Subcutaneous abdominal adipose tissue (tissue), 5 donors: ENCODE results near the gene RHOT1.
"Not testable (repeated sequence)": the region's sequence is repeated elsewhere in the genome, so short reads cannot be mapped to it uniquely, and the experiment has no call there.

Source experiments
- H3K27ac ChIP-seq: one replicate; pipeline ENCODE4 v1.7.0; 2013; ENCODE audit warnings: low read depth, mild to moderate bottlenecking, inconsistent platforms, low read length, moderate library complexity
- H3K27me3 ChIP-seq, 5 donors: one replicate each; pipeline ENCODE4 v1.7.0; 2013; ENCODE audit warnings: low read length in 5 of 5, inconsistent platforms in 1 of 5; ENCODE audit not compliant: control insufficient read depth in 5 of 5, insufficient read depth in 4 of 5
- H3K36me3 ChIP-seq, 5 donors: one replicate each; pipeline ENCODE4 v1.7.0; 2013; ENCODE audit warnings: low read length in 5 of 5; ENCODE audit not compliant: control insufficient read depth in 5 of 5, insufficient read depth in 5 of 5
- H3K4me1 ChIP-seq, 5 donors: one replicate each; pipeline ENCODE4 v1.7.0; 2013; ENCODE audit warnings: low read length in 5 of 5, mild to moderate bottlenecking in 3 of 5, moderate library complexity in 1 of 5; ENCODE audit not compliant: control insufficient read depth in 5 of 5, insufficient read depth in 5 of 5
- H3K4me3 ChIP-seq, 5 donors: one replicate each; pipeline ENCODE4 v1.7.0; 2013; ENCODE audit warnings: low read length in 5 of 5, low read depth in 1 of 5
- H3K9ac ChIP-seq, 5 donors: one replicate each; pipeline ENCODE4 v1.7.0; 2013; ENCODE audit warnings: low read length in 5 of 5, mild to moderate bottlenecking in 4 of 5, moderate library complexity in 3 of 5
- H3K9me3 ChIP-seq, 5 donors: one replicate each; pipeline ENCODE4 v1.7.0; 2013; ENCODE audit warnings: low read length in 5 of 5; ENCODE audit not compliant: control insufficient read depth in 5 of 5
- donor health status: healthy.
- donor health status: healthy.
- donor health status: healthy.
- donor health status: healthy.
- donor health status: healthy.

RHOT1 gene

DNA sequence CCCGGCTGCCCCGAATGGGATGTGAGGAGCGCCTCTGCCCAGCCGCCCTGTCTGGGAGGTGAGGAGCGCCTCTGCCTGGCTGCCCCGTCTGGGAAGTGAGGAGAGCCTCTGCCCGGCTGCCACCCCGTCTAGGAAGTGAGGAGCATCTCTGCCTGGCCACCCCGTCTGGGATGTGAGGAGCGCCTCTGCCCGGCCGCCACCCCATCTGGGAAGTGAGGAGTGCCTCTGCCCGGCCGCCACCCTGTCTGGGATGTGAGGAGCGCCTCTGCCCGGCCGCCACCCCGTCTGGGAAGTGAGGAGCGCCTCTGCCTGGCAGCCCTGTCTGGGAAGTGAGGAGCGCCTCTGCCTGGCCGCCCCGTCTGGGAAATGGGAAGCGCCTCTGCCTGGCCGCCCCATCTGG is 36.4 kb downstream of the RHOT1 start:
- H3K36me3 ChIP-seq: peaks cover 34 to 59% (median 53%) of the 10 kb centered on the region in 5 donors
- H3K4me1 ChIP-seq: not testable (repeated sequence)

DNA sequence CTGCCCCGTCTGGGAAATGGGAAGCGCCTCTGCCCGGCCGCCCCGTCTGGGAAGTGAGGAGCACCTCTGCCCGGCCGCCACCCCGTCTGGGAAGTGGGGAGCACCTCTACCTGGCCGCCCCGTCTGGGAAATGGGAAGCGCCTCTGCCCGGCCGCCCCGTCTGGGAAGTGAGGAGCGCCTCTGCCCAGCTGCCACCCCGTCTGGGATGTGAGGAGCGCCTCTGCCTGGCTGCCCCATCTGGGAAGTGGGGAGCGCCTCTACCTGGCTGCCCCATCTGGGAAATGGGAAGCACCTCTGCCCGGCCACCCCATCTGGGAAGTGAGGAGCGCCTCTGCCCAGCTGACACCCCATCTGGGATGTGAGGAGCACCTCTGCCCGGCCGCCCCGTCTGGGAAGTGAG is 36.8 kb downstream of the RHOT1 start:
- peaks cover 30 to 59% (median 53%) of the 10 kb centered on the region in 5 donors for H3K36me3 ChIP-seq
- not testable (repeated sequence) for H3K27ac ChIP-seq, H3K27me3 ChIP-seq, H3K9me3 ChIP-seq, H3K4me3 ChIP-seq, H3K4me1 ChIP-seq, H3K9ac ChIP-seq

More for the DNA sequence above, 36.4 kb downstream of the RHOT1 start:
- H3K9me3 ChIP-seq, H3K9ac ChIP-seq, H3K4me3 ChIP-seq, H3K27ac ChIP-seq, H3K27me3 ChIP-seq: not testable (repeated sequence)

DNA sequence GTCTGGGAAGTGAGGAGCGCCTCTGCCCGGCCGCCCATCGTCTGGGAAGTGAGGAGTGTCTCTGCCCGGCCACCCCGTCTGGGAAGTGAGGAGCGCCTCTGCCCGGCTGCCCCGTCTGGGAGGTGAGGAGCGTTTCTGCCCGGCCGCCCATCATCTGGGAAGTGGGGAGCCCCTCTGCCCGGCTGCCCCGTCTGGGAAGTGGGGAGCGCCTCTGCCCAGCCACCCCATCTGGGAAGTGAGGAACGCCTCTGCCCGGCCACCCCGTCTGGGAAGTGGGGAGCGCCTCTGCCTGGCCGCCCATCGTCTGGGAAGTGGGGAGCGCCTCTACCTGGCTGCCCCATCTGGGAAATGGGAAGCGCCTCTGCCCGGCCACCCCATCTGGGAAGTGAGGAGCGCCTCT is 37.2 kb downstream of the RHOT1 start:
- not testable (repeated sequence) for H3K9ac ChIP-seq, H3K4me1 ChIP-seq, H3K27ac ChIP-seq, H3K27me3 ChIP-seq, H3K4me3 ChIP-seq, H3K9me3 ChIP-seq
- peaks cover 28 to 60% (median 53%) of the 10 kb centered on the region in 5 donors for H3K36me3 ChIP-seq

DNA sequence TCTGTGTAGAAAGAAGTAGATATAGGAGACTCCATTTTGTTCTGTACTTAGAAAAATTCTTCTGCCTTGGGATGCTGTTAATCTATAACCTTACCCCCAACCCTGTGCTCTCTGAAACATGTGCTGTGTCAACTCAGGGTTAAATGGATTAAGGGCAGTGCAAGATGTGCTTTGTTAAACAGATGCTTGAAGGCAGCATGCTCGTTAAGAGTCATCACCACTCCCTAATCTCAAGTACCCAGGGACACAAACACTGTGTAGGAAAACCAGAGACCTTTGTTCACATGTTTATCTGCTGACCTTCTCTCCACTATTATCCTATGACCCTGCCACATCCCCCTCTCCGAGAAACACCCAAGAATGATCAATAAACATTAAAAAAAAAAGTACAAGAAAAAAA is 38.0 kb downstream of the RHOT1 start:
- H3K4me1 ChIP-seq, H3K9me3 ChIP-seq, H3K4me3 ChIP-seq, H3K27ac ChIP-seq, H3K27me3 ChIP-seq, H3K9ac ChIP-seq: not testable (repeated sequence)
- peaks cover 27 to 60% (median 46%) of the 10 kb centered on the region in 5 donors for H3K36me3 ChIP-seq

DNA sequence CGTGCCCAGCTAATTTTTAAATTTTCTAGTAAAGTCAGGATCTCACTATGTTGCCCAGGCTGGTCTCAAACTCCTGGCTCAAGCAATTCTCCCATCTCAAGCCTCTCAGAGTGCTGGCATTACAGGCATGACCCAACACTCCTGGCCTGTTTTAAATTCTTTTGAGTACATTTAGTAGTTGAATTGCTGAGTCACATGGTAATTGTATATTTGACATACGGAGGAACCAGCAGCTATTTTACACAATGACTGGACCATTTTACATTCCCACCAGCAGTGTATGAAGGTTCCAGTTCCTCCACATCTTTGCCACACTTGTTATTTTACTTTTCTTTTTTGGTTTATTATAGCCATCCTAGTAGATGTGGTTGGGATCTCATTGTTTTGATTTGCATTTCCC is 43.6 kb downstream of the RHOT1 start:
- Histone ChIP-seq H3K27ac (no peak overlapping the region), H3K4me3 (no peak overlapping the region), H3K9ac (no peak overlapping the region), H3K36me3 (peaks cover 18 to 42% (median 36%) of the 10 kb centered on the region in 5 donors), H3K9me3 (no peaks in the 10 kb centered on the region), H3K4me1 (no peaks in the 10 kb centered on the region), H3K27me3 (no peaks in the 10 kb centered on the region)

DNA sequence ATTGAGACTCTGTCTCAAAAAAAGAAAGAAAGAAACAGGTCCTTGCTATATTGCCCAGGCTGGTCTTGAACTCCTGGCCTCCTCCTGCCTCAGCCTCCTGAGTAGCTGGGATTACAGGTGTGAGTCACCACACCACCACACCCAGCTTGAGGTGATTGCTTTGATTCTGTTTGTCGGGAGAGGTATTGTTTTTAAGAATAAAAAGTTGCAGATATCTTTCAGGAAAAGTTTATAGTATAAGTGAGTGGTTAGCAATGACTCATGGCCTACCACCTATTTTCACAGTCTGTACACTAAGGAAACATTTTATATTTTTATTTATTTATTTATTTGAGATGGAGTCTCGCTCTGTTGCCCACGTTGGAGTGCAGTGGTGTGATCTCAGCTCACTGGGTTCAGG is 45.0 kb downstream of the RHOT1 start:
- Histone ChIP-seq H3K9me3 (no peaks in the 10 kb centered on the region), H3K4me1 (no peaks in the 10 kb centered on the region), H3K9ac (no peak overlapping the region), H3K27ac (no peak overlapping the region), H3K4me3 (no peak overlapping the region), H3K27me3 (no peaks in the 10 kb centered on the region), H3K36me3 (peaks cover 10 to 41% (median 31%) of the 10 kb centered on the region in 5 donors)

DNA sequence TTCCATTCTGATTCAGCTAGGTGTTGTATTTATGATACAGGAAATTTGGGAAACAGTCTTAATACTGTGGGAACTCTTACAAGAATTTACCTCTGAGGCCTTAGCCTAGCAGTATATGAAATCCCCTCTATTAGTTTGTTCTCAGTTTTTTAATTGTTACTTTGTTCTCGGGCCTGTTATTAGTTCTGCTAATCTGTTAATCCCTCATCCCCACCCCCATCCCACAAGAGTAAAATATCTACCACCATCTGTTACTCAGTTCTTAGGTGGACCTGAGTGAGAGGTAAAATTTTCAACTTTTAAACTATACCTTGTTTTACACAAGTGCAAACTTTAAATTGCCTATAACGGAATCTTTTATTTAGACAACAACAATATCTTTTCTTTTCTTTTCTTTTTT is 47.0 kb downstream of the RHOT1 start:
- Histone ChIP-seq H3K9me3 (no peaks in the 10 kb centered on the region), H3K27me3 (no peaks in the 10 kb centered on the region), H3K4me3 (no peak overlapping the region), H3K36me3 (peaks cover 26 to 52% (median 39%) of the 10 kb centered on the region in 5 donors), H3K4me1 (no peaks in the 10 kb centered on the region), H3K27ac (no peak overlapping the region), H3K9ac (no peak overlapping the region)

DNA sequence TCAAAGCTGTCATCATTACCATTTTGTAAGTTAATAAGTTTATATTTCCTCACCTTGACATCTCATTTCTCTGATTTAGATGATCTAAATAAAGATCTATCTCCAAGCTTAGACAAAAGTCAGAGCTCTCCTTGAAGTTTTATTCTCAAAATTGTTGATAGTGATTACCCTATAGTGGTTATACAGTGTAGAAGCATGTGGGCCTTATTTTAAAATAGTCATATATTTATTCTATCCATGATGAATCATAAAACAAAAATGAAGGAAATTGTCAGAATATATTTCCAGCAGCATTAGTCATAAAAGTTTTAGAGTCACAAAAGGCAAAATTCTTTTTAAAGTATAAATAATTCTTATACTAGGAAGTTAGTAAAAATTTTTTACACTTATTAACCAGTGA is 49.0 kb downstream of the RHOT1 start:
- no peak overlapping the region for H3K4me3 ChIP-seq
- H3K27me3 ChIP-seq: no peaks in the 10 kb centered on the region
- no peaks in the 10 kb centered on the region for H3K4me1 ChIP-seq
- H3K36me3 ChIP-seq: peaks cover 34 to 54% (median 43%) of the 10 kb centered on the region in 5 donors
- H3K9ac ChIP-seq: no peak overlapping the region
- no peak overlapping the region for H3K27ac ChIP-seq
- H3K9me3 ChIP-seq: no peaks in the 10 kb centered on the region

DNA sequence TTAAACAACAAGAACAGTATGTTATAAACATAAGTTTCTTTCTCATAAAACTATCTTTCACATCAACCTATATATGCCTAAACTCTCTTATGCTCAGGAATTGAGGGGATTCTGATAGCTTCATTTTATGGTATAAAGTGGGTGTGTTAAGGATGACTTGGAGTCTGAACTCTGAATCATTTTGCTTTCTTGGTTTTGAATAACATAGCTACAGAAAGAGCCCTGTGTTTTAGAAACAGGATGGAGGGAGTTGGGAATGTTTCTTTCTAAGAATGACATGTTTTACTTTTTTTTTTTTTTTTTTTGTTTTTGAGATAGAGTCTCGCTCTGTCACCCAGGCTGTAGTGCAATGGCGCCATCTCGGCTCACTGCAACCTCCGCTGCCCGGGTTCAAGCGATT is 50.1 kb downstream of the RHOT1 start:
- no peak overlapping the region for H3K4me3 ChIP-seq
- H3K27ac ChIP-seq: no peak overlapping the region
- no peaks in the 10 kb centered on the region for H3K27me3 ChIP-seq
- peaks cover 36 to 57% (median 46%) of the 10 kb centered on the region in 5 donors for H3K36me3 ChIP-seq
- no peak overlapping the region for H3K9ac ChIP-seq
- no peaks in the 10 kb centered on the region for H3K4me1 ChIP-seq
- H3K9me3 ChIP-seq: no peaks in the 10 kb centered on the region

DNA sequence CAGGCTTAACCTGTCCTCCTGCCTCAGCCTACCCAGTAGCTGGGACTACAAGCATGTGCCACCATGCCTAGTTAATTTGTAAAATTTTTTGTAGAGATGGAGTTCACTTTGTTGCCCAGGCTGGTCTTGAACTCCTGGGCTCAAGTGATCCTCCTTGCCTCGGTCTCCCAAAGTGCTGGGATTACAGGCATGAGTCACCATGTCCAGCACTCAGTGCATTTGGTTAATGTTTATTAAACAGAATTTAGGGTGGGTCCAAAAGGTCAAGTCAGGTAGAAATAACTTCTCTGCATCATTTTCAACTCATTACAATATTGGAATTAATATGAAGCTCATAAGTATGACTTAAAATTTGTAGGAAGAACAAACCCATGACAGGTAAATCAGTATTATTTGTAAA is 55.7 kb downstream of the RHOT1 start:
- Histone ChIP-seq H3K9me3 (no peaks in the 10 kb centered on the region), H3K36me3 (peaks cover 53 to 85% (median 74%) of the 10 kb centered on the region in 5 donors), H3K4me1 (no peaks in the 10 kb centered on the region), H3K4me3 (no peak overlapping the region), H3K9ac (no peak overlapping the region), H3K27ac (no peak overlapping the region), H3K27me3 (no peaks in the 10 kb centered on the region)

DNA sequence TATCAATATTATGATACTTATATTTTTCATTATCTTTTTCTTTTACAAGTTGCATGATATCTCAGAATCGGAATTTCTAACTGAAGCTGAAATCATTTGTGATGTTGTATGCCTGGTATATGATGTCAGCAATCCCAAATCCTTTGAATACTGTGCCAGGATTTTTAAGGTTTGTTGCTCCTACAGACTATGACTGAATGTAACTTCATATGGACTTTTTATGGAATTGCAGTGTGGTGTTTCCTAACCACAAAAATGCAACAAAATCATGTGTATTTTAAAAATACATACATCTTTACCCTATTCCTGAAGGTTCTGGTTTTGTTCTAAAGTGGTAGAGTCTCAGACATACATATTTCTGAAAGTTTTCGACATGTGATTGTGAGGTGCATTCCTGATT is 64.6 kb downstream of the RHOT1 start:
- no peaks in the 10 kb centered on the region for H3K4me1 ChIP-seq
- no peaks in the 10 kb centered on the region for H3K9me3 ChIP-seq
- H3K4me3 ChIP-seq: no peak overlapping the region
- H3K27ac ChIP-seq: no peak overlapping the region
- H3K9ac ChIP-seq: no peak overlapping the region
- no peaks in the 10 kb centered on the region for H3K27me3 ChIP-seq
- H3K36me3 ChIP-seq: peaks cover 19 to 69% (median 55%) of the 10 kb centered on the region in 5 donors
